Glutamatergic neuron (in vitro differentiated cells): ENCODE measurements around the gene CLSTN2. TPM values are rescaled to one million over a fixed set of nuclear protein-coding genes. Genes with fewer than 3 reads are reported as not detected.

ENCODE experiments used
- DNase-seq: peaks from one replicate; pipeline ENCODE4 v3.0.0; 2022
- H3K27ac Mint-ChIP-seq: one replicate; pipeline ENCODE4 v1.8.0; 2020; ENCODE audit warnings: mild to moderate bottlenecking, mixed read lengths, inconsistent platforms; ENCODE audit not compliant: unreplicated experiment
- H3K27me3 Mint-ChIP-seq: one replicate; pipeline ENCODE4 v1.8.0; 2020; ENCODE audit warnings: mild to moderate bottlenecking, moderate library complexity, mixed read lengths, inconsistent platforms; ENCODE audit not compliant: unreplicated experiment
- H3K36me3 Mint-ChIP-seq: one replicate; pipeline ENCODE4 v1.8.0; 2020; ENCODE audit warnings: mild to moderate bottlenecking, mixed read lengths, inconsistent platforms; ENCODE audit not compliant: unreplicated experiment
- H3K4me1 Mint-ChIP-seq: one replicate; pipeline ENCODE4 v1.8.0; 2020; ENCODE audit warnings: mild to moderate bottlenecking, low read depth, mixed read lengths, inconsistent platforms; ENCODE audit not compliant: unreplicated experiment
- H3K4me3 Mint-ChIP-seq: one replicate; pipeline ENCODE4 v1.8.0; 2020; ENCODE audit warnings: mild to moderate bottlenecking, mixed read lengths, inconsistent platforms; ENCODE audit not compliant: unreplicated experiment
- H3K9me3 Mint-ChIP-seq: one replicate; pipeline ENCODE4 v1.8.0; 2020; ENCODE audit warnings: mild to moderate bottlenecking, moderate library complexity, mixed read lengths, inconsistent platforms; ENCODE audit not compliant: unreplicated experiment
- CTCF ChIP-seq: fragments of 200-600 bp; sonication (generic); IDR thresholded peaks from one replicate; pipeline ENCODE4 v1.5.0; 2021; ENCODE audit not compliant: partially characterized antibody, unreplicated experiment
- total RNA-seq: library from RNA; stranded (reverse); fragmentation: NEBNext Ultra II Directional; extraction: Animal tissue kit (Norgen Biotek cat#: 25700); gene quantifications from one replicate; pipeline ENCODE4 v1.2.1, GENCODE V29; 2021; ENCODE audit not compliant: unreplicated experiment

The CLSTN2 gene
- total RNA-seq, 1 donor from 2014 or later, result 3.1 TPM

GRCh38 chr3:140336465-140336864, 401.5 kb downstream of the CLSTN2 start:
- no peaks in the 10 kb centered on the region for H3K9me3 Mint-ChIP-seq
- H3K27me3 Mint-ChIP-seq, result no peaks in the 10 kb centered on the region
- H3K36me3 Mint-ChIP-seq, result no peaks in the 10 kb centered on the region
- DNase-seq, result no peak
- H3K27ac Mint-ChIP-seq, result no peak overlapping the region
- H3K4me1 Mint-ChIP-seq, result peaks cover 3% of the 10 kb centered on the region
- no peak for TF ChIP-seq CTCF
- no peak overlapping the region for H3K4me3 Mint-ChIP-seq

- no peak for DNase-seq
- Mint-ChIP-seq H3K9me3 (no peaks in the 10 kb centered on the region), H3K36me3 (no peaks in the 10 kb centered on the region), H3K4me3 (no peak overlapping the region), H3K27me3 (no peaks in the 10 kb centered on the region), H3K4me1 (no peaks in the 10 kb centered on the region), H3K27ac (no peak overlapping the region)
- TF ChIP-seq CTCF, result no peak
These were observed 403.9 kb downstream of the CLSTN2 start for GRCh38 chr3:140338916-140339315.

- DNase-seq, result no peak
- Mint-ChIP-seq H3K36me3 (no peaks in the 10 kb centered on the region), H3K4me1 (no peaks in the 10 kb centered on the region), H3K9me3 (no peaks in the 10 kb centered on the region), H3K27me3 (no peaks in the 10 kb centered on the region), H3K27ac (no peak overlapping the region), H3K4me3 (no peak overlapping the region)
- TF ChIP-seq CTCF, result no peak
These were observed 406.2 kb downstream of the CLSTN2 start for GRCh38 chr3:140341203-140341602.

GRCh38 chr3:140341817-140342403, 406.9 kb downstream of the CLSTN2 start:
- no peak for TF ChIP-seq CTCF
- DNase-seq, result no peak
- Mint-ChIP-seq H3K27ac (no peak overlapping the region), H3K4me1 (no peaks in the 10 kb centered on the region), H3K36me3 (no peaks in the 10 kb centered on the region), H3K4me3 (no peak overlapping the region), H3K27me3 (no peaks in the 10 kb centered on the region), H3K9me3 (no peaks in the 10 kb centered on the region)

GRCh38 chr3:140342668-140343067, 407.7 kb downstream of the CLSTN2 start:
- H3K9me3 Mint-ChIP-seq, result no peaks in the 10 kb centered on the region
- H3K4me3 Mint-ChIP-seq, result no peak overlapping the region
- H3K4me1 Mint-ChIP-seq, result no peaks in the 10 kb centered on the region
- H3K27me3 Mint-ChIP-seq, result no peaks in the 10 kb centered on the region
- TF ChIP-seq CTCF, result no peak
- DNase-seq, result no peak
- no peaks in the 10 kb centered on the region for H3K36me3 Mint-ChIP-seq
- H3K27ac Mint-ChIP-seq, result no peak overlapping the region
